GM19351 (cell line): ENCODE data around the gene SUCLA2.

ENCODE experiments used
- ATAC-seq: cut with Tn5 transposase; IDR thresholded peaks from one replicate; pipeline ENCODE4 v1.9.1; 2021; ENCODE audit warnings: mild to moderate bottlenecking, moderate library complexity; ENCODE audit not compliant: unreplicated experiment

SUCLA2 gene

DNA sequence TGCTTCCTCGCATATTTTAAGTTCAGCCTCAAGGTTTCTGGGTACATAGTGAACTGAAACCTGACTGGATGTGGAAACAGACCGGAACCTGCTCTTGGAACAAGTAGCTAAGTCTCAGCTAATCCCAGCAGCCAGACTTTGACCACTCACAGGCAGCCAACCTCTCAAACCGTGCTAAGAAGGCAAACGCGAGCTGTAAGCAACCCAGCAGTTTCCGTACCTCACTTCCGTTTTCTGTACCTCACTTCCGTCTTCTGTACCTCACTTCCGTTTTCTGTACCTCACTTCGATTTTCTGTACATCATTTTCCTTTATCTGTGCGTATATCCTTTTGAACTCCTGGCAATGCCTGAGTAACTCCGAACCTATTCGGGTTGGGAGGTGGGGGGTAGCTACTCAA is 96.8 kb downstream of the SUCLA2 start:
- ATAC-seq = no peak

DNA sequence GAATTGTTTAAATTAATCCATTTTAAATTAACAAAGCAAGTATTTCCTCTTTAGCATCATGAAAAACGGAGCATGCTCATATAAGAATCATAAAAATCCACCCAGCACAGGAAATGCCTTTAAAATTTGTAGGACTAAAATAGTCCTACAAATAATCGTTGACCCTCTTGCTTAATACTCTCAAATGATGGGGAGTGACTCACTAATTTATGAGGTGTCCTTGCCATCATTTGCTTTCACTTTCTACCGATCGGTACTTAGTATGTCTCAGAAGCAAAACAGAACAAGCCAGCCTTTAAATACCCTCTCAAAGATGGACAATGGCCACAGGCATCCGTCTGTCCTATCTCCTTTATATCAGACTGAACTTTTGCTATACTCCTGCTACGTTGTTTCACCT is 97.2 kb downstream of the SUCLA2 start:
- ATAC-seq = no peak

DNA sequence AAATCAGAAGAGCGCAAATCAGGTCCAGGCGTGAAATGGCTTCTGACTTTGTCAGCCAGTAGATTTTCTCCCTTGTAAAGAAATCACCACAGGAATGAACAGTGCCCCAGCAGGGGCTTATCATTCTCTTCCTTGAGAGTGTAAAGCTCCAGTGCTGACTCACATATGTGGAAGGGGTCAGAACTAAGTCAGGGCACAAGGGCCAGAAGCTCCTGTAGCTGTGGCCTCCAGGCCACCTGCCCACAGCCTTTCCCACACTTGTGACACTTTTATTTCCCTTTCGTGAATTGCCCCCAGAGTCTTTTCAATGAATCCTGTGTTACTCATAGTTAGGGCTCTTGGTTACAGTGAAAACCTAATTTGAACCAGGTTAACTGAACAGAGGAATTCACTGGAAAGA is 99.6 kb downstream of the SUCLA2 start:
- no peak for ATAC-seq

DNA sequence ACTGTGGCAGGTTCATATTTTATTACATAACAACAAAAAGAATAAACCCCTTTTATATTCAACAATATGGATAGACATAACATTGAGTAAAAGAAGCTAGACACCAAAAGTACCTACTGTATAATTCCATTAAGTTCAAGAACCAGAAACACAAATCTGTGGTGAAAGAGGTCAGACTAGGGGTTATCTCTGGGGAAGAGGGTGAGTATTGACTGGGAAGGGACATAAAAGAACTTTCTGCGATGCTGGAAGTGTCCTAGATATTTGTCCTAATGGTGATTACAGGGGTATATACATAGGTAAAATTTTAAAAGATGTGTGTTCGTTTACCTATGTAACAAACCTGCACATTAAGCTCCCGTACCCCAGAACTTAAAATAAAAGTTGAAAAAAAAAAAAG is 103.0 kb downstream of the SUCLA2 start:
- no peak for ATAC-seq

DNA sequence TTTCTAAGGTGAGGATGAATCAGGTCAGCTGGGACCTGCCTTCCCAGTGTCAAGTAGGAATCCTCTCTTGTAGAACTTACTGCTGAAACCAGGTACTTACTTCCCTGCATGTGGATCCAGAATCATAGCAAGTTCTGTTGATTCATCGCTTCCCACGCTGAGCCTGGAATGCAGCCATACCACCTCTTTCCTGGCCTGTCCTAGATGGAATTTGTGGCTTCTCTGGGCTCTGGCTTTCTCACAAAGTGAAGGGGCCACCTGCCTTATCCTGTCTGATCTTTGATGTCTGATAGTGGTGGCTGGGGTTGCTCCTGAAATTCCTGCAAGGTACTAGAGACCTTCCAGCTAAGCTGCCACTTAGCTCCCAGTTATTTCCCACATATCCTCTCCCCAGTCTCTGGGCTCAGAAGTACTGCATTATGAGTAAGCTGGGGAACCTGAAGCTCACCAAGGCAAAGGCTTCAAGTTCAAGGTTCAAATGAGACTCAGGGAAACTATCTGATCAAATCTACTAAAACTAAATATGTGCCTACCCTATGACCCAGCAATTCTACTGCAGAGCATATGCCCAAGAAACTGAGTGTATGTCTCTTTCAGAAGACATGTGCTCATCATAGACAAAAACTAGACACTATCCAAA is 103.5 kb downstream of the SUCLA2 start:
- no peak for ATAC-seq

DNA sequence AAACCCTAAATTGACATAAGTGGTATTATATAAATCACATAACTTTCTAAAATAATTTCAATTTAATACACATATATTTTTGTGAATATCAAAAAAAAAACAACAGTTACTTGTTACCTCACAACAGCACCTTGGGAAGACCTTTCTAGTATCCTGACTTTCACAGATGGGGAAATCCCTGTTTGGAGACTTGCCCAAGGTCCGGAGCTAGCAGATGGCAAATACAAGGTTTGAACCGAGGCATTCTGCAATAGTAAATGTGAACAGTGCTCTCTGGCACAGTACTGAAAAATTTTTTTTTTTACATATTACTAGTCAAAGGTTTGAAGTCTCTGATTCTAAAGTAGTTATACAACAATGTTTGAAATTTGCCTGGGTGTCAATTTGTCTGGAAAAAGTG is 104.5 kb downstream of the SUCLA2 start:
- no peak for ATAC-seq

DNA sequence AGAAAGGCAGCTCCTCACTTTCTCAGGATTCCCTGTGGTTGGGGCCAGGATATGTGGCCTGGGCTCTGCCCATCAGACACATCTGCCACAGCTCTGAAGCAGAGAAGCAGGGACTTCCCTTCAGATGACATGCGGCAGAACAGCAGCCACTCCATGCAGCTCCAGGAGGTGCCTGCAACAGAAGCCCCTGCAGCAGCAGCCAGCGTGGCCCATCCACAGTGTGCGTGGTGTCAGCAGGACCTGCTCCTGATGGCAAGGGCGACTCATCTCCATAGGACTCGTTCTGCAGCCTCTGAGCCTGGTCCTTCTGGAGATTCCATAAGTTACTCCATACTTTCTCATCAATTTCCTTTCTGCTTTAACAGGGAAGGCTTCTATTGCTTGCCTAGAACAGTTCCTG is 105.0 kb downstream of the SUCLA2 start:
- ATAC-seq = no peak

DNA sequence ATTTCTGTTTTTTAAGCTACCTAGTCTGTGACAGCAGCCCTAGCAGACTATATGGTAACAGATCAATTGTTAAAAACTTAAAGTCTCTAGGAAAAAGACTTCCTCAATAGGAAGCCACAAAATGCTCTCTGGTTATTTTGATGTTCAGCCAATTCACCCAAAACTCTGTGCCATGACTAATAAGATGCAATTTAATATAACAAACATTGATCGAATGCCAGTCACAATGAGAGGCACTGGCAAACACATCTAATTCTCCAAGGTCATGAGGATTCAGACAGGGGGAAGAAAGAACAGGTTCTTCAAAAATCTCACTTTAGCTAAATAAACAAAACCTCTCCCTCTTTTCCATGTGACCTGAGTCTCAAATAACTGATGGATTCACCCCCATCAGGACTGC is 107.5 kb downstream of the SUCLA2 start:
- no peak for ATAC-seq
